Caki2 (cell line): ENCODE results near the gene PRSS22. TPM values are rescaled to one million over a fixed set of nuclear protein-coding genes. Genes with fewer than 3 reads are reported as not detected.

Experiments used
- DNase-seq: peaks from one replicate; pipeline ENCODE4 v3.0.0-alpha.2; 2015; ENCODE audit warnings: low read depth
- in situ Hi-C: cut with HindIII; loops from 2 replicates; pipeline ENCODE4 v1.10.0; 2016; ENCODE audit warnings: low sequenced_read_pairs, low pct_unique_long_range_greater_than_20kb, mixed read lengths
- total RNA-seq: library from RNA; depleted of rRNA; stranded (reverse); fragments of >200 nt; shearing (Covaris generic); gene quantifications from 2 replicates; pipeline ENCODE4 v1.2.3, GENCODE V29; 2014; ENCODE audit warnings: low replicate concordance

Gene PRSS22
- total RNA-seq, 1 experiment from 2014 or later = not detected

GRCh38 chr16:2856061-2856670, 1.8 kb downstream of the PRSS22 start:
- DNase-seq = no peak
- in situ Hi-C loops = no loop called here

- in situ Hi-C loops = no loop called here
- DNase-seq = no peak
These were observed 2.4 kb downstream of the PRSS22 start for GRCh38 chr16:2855536-2855935.

GRCh38 chr16:2854700-2855309, 3.2 kb downstream of the PRSS22 start:
- in situ Hi-C loops = no loop called here
- DNase-seq = no peak

- in situ Hi-C loops = no loop called here
- DNase-seq = no peak
These were observed 4.4 kb downstream of the PRSS22 start for GRCh38 chr16:2853531-2854073.

GRCh38 chr16:2852731-2853507, 5.1 kb downstream of the PRSS22 start:
- in situ Hi-C loops = no loop called here
- DNase-seq = no peak

- in situ Hi-C loops = no loop called here
- DNase-seq = no peak
These were observed 5.8 kb downstream of the PRSS22 start for GRCh38 chr16:2852003-2852730.

- DNase-seq = no peak
- in situ Hi-C loops = no loop called here
These were observed 8.8 kb downstream of the PRSS22 start for GRCh38 chr16:2848933-2849725.

- in situ Hi-C loops = no loop called here
- peak; percentile 91 for DNase-seq
These were observed 11.3 kb downstream of the PRSS22 start for GRCh38 chr16:2846511-2847310.

GRCh38 chr16:2845116-2845515, 12.9 kb downstream of the PRSS22 start:
- DNase-seq = no peak
- in situ Hi-C loops = no loop called here

GRCh38 chr16:2843526-2843925, 14.4 kb downstream of the PRSS22 start:
- DNase-seq = no peak
- in situ Hi-C loops = no loop called here

- no peak for DNase-seq
These were observed 15.5 kb downstream of the PRSS22 start for GRCh38 chr16:2842340-2843000.

GRCh38 chr16:2841606-2842339, 16.2 kb downstream of the PRSS22 start:
- in situ Hi-C loops = no loop called here
- DNase-seq = no peak

More at GRCh38 chr16:2842340-2843000, 15.5 kb downstream of the PRSS22 start:
- in situ Hi-C loops = no loop called here

GRCh38 chr16:2840914-2841313, 17.1 kb downstream of the PRSS22 start:
- in situ Hi-C loops = no loop called here
- no peak for DNase-seq

- in situ Hi-C loops = no loop called here
- DNase-seq = no peak
These were observed 18.1 kb downstream of the PRSS22 start for GRCh38 chr16:2839650-2840450.

GRCh38 chr16:2838928-2839327, 19.0 kb downstream of the PRSS22 start:
- DNase-seq = peak; percentile 75

More at GRCh38 chr16:2838928-2839327, 19.0 kb downstream of the PRSS22 start:
- in situ Hi-C loops = no loop called here
